Measurements from ENCODE around the gene GTF2H2C. TPM values are rescaled to one million over a fixed set of nuclear protein-coding genes. Genes with fewer than 3 reads are reported as not detected.

The GTF2H2C gene
- total RNA-seq (2022; extraction: Qiagen RNA extraction), result 30.1 to 35.7 TPM (median 32.7 TPM) in 5 replicates

GRCh38 chr5:69559908-69560330, at the start of gene GTF2H2C:
GTF2H2C (plus strand) TSS chr5:69560191; CDS start chr5:69565133, 4,942 bp downstream.

Other genes with a start within 250 kb of the GTF2H2C start
- gene CCDC125, start 227.4 kb upstream of the GTF2H2C start, total RNA-seq (2022; extraction: Qiagen RNA extraction), result 2.7 to 3.3 TPM (median 3.1 TPM) in 5 replicates
- 34.4 to 51.7 TPM (median 44.9 TPM) in 5 replicates for gene AK6, start 190.7 kb upstream of the GTF2H2C start, total RNA-seq (2022; extraction: Qiagen RNA extraction)
- 121 to 141 TPM (median 122 TPM) in 5 replicates for gene TAF9, start 190.7 kb upstream of the GTF2H2C start, total RNA-seq (2022; extraction: Qiagen RNA extraction)
- gene RAD17, start 190.4 kb upstream of the GTF2H2C start, total RNA-seq (2022; extraction: Qiagen RNA extraction), result 14.6 to 16.1 TPM (median 15.8 TPM) in 5 replicates
- 2.0 to 3.7 TPM (median 2.5 TPM) in 5 replicates for gene MARVELD2, start 145.1 kb upstream of the GTF2H2C start, total RNA-seq (2022; extraction: Qiagen RNA extraction)
- gene OCLN, start 67.4 kb upstream of the GTF2H2C start, total RNA-seq (2022; extraction: Qiagen RNA extraction), result 8.6 to 13.3 TPM (median 9.0 TPM) in 5 replicates

All from A549 treated with AZD2906 at 1 μM for 4 hours (cell line).